ENCODE measurements around the gene GPR3.

GPR3 gene, protein sequence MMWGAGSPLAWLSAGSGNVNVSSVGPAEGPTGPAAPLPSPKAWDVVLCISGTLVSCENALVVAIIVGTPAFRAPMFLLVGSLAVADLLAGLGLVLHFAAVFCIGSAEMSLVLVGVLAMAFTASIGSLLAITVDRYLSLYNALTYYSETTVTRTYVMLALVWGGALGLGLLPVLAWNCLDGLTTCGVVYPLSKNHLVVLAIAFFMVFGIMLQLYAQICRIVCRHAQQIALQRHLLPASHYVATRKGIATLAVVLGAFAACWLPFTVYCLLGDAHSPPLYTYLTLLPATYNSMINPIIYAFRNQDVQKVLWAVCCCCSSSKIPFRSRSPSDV

GRCh38 chr1:27392096-27392777 lies at the start of gene GPR3:
Gene GPR3, plus strand, starts transcription at chr1:27392622. Its CDS starts 1,177 bp downstream, at chr1:27393799.
- DNase-seq (ENCODE audit: low read depth in 2 of 2), result peak; percentile 93 to 95

- peak; percentile 47 to 77 for DNase-seq (ENCODE audit: low read depth in 2 of 2)
These were observed 49.4 kb upstream of the GPR3 start for GRCh38 chr1:27342778-27343638.

- no peak for DNase-seq (ENCODE audit: low read depth in 2 of 2)
These were observed 48.8 kb upstream of the GPR3 start for GRCh38 chr1:27343639-27344025.

- no peak for DNase-seq (ENCODE audit: low read depth in 2 of 2)
These were observed 47.1 kb upstream of the GPR3 start for GRCh38 chr1:27345272-27345671.

GRCh38 chr1:27346357-27346756 lies 46.1 kb upstream of the GPR3 start:
- no peak for DNase-seq (ENCODE audit: low read depth in 2 of 2)

DNA sequence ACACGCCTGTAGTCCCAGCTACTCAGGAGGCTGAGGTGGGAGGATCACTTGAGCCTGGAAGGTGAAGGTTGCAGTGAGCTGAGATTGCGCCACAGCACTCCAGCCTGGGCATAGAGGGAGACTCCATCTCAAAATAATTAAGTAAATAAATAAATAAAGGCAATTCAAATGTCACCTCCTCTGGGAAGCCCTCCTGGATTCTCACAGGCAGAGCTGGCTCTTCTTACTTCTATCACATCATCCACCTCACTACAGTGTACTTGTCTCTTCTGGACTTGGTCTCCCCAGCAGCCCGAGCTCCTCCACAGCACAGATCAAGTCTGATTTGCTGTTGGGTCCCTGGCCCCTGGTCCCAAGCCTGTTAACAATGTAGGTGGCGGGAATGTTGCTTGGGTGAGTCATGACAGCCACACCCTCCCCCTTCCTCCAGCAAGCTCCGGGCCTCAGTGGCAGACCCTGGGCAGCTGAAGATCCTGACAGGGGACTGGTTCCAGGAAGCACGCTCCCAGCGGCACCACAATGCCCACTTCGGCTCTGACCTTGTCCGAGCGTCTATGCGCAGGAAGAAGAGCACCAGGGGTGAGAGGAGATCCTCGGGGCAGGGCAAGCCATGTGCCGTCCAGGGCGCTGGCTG lies 45.3 kb upstream of the GPR3 start:
- DNase-seq (ENCODE audit: low read depth in 2 of 2), result no peak

- DNase-seq (ENCODE audit: low read depth in 2 of 2), result peak in 1 of 2 donors; percentile 29
These were observed 43.3 kb upstream of the GPR3 start for GRCh38 chr1:27348861-27349783.

DNA sequence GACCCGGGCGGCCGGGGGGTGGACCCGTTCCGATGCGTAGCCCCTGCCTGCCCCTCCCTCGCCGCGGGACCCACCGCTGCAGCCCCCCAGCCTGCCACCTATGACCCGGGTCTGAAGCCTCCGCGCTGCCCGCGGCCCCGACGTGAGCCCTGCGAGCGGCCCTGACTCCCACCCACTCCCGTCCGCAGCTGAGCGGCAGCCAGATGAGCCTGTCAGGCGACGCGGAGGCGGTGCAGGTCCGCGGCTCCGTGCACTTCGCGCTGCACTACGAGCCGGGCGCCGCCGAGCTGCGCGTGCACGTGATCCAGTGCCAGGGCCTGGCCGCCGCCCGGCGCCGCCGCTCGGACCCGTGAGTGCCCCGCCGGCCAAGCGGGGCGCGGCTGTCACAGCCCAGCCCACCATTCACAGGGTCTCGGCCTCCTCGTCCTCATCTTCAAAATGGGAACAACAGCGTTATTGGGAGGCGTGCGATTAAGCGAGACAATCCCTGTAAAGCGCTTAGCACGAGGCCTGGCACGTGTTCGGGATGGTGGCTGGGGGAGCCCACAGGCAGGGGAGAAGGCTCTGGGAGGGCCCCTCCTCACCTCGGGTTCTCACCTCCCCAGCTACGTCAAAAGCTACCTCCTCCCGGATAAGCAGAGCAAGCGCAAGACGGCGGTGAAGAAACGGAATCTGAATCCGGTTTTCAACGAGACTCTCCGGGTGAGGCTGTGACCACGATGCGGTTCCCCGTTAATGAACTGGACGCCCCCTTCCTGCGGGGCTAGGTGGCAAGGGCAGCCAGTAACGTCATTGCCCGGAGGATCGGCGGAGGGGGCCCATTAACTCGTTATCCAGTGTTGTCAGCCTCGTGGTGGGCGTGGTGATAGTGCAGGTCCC lies 42.4 kb upstream of the GPR3 start:
- DNase-seq (ENCODE audit: low read depth in 2 of 2), result no peak

DNA sequence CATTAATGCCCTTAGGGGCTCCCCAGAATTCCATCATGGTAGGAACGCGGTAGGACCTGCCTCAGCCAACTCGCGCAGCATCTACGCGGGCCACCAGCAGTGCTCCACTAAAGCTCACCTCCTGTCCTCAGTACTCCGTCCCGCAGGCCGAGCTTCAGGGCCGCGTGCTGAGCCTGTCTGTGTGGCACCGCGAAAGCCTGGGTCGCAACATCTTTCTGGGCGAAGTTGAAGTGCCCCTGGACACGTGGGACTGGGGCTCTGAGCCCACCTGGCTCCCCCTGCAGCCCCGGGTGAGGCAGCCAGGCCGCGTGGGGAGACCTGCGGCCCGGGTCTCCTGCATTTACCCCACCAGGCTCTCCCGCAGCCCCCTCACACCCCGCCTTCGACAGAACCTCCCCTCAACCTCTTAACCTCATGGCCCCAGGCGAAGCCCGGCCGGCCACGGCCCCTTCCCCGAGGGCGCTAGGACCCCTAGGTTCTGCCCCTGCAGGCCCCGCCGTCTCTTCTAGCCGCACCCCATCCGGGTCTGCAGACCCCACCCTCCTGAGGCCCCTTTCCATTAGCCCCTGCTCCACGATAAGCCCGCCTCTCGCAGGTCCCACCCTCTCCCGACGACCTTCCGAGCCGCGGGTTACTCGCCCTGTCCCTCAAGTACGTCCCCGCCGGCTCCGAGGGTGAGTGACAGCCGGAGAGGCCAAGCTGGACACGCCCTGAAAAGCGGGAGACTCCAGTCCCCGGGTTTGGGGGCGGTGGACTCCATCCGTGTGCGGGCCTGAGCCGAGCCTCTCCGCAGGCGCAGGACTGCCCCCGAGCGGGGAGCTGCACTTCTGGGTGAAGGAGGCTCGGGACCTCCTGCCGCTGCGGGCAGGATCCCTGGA lies 41.5 kb upstream of the GPR3 start:
- no peak for DNase-seq (ENCODE audit: low read depth in 2 of 2)

DNA sequence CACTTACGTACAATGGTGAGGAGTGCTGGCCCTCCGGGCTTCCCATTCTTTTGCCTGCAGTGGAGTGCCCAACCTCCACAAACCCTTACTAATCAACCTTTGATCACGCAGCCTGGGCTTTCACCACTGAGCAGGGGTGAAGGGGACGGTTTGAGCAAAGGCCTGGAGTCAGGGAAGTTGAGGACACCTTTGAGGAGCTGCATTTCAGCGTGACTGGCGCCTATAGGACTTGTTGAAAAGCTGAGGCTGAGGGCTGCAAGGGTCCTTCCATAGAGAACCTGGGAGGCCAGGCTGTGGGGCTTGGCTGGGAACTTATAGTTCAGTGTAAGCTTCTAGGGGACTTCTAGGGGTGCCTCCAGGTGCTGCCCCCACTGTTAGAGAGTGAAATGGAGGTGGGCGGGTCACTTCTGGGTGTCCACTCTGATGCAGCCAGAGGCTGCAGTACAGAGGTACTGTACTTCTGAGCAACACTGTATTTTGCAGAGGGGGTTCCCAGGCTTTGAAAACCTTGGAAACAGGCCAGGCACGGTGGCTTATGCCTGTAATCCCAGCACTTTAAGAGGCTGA lies 40.8 kb upstream of the GPR3 start:
- no peak for DNase-seq (ENCODE audit: low read depth in 2 of 2)

DNA sequence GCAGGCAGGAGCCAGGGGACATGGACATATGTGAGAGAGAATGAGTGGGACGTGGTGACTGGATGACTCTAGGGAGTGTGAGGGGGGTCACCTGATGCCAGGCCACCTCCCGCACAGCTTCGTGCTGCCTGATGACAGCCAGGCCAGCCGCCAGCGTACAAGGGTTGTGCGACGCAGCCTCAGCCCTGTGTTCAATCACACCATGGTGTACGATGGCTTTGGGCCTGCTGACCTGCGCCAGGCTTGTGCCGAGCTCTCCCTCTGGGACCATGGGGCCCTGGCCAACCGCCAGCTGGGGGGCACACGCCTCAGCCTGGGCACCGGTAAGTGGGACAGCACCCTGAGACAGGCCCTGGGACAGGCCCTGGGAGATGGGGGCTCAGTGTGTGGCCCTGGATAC lies 39.3 kb upstream of the GPR3 start:
- no peak for DNase-seq (ENCODE audit: low read depth in 2 of 2)

GRCh38 chr1:27353629-27354028 lies 38.8 kb upstream of the GPR3 start:
- no peak for DNase-seq (ENCODE audit: low read depth in 2 of 2)

DNA sequence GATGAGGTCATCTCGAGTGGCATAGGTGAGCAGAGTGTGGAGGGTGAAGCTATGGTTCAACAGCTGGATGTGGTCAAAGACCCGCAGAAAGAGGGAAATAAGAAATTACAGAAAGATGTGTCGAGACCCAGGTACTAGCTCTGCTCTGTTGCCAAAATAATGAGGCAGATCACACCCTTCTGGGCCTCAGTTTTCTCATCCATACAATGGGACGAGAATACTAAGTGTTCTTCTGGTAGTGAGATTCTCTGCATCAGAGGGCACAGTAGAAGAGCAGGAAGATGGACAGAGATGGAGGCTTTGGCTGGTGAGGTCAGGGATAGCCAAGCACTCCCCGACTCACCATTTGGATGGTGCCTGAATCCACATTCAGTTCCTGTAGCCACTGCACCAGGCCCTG lies 36.7 kb upstream of the GPR3 start:
- DNase-seq (ENCODE audit: low read depth in 2 of 2), result no peak

GRCh38 chr1:27356277-27356618 lies 36.2 kb upstream of the GPR3 start:
- no peak for DNase-seq (ENCODE audit: low read depth in 2 of 2)

DNA sequence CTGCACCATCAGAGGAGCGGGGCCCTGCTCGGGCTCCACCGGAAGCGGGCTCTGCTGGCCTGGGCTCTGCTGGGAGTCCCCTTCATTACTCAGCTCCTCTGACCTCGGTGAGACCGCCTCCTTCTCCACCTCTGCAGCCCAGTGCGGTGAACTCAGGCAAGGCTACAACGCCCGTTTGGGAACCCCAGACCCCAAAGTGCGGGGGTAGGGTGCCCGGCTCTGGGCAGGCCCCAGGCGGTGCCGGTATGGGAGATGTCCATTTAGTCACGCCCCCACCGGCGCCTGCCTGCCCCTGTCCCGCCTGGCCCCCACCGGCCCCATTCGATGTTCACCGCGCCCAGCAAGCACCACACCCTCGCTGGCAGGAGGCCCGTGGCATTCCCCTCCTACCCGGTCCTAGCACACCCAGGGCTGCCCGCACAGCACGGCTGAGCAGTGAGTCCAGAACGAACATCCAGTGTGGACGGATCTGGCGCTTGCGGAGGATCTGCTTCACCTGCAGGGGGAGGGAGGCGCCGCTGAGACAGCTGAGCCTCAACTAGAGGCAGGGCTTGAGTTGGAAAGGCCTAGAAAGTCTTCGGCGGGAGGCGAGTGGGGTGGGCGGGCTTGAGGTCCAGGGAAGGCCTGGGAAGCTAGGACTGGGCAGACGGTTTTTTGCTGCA lies 35.7 kb upstream of the GPR3 start:
- peak in 1 of 2 donors; percentile 34 for DNase-seq (ENCODE audit: low read depth in 2 of 2)

DNA sequence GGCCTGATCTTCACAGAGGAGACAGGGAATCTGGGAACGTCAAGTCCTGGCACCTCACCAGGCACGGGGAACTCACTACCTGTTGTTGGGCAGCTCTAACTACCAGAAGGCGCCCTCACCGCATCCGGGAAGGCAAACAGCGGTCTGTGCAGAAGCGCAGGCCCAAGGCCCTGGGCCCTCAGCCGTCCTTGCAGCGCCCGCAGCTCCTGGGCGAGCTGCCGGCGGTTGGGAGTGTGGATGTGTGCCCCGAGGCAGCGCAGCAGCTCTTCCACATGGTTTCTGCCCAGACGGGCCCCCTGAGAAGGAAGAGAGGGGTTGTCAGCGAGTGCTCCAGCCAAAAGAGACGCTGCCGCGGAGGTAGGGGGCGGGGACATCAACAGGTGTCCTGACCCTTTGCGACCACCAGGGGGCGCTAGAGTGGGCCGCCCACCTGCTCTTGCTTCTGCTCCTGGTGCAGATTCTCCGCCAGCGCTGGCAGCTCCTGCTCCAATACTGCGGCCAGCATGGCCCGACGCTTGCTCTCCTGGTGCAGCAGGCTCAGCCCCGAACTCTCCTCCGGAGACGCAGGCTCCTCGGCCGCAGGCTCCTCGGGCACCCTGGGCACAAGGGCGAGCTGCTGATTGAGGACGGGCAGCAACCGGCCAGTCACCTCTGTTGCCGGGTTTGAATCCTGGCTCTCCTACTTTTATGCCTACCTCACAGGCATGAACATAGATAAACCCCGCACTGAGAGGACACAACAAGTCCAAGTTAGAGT lies 35.0 kb upstream of the GPR3 start:
- DNase-seq (ENCODE audit: low read depth in 2 of 2), result peak; percentile 76 to 77
